Cardiac muscle cell (in vitro differentiated cells and primary cell): ENCODE data around the gene AKAP10. TPM values are rescaled to one million over a fixed set of nuclear protein-coding genes. Genes with fewer than 3 reads are reported as not detected.
"Not testable (repeated sequence)": the region's sequence is repeated elsewhere in the genome, so short reads cannot be mapped to it uniquely, and the experiment has no call there.

ENCODE experiments used
- DNase-seq, 2 donors: peaks; one replicate each; pipeline versions ENCODE4 v3.0.0 to v3.0.0-alpha.2; 2010 to 2017; ENCODE audit warnings: low read depth in 1 of 2, low spot score in 1 of 2
- H3K27ac ChIP-seq: fragments of 200-600 bp; sonication (generic); 2 replicates; pipeline ENCODE4 v1.5.1; 2016
- H3K27me3 ChIP-seq: fragments of 200-600 bp; sonication (generic); 2 replicates; pipeline ENCODE4 v1.6.0; 2016; ENCODE audit warnings: control low read depth
- H3K36me3 ChIP-seq: fragments of 200-600 bp; sonication (generic); 2 replicates; pipeline ENCODE4 v1.5.1; 2016; ENCODE audit warnings: control low read depth
- H3K4me1 ChIP-seq: fragments of 200-600 bp; sonication (generic); 2 replicates; pipeline ENCODE4 v1.8.1; 2017; ENCODE audit warnings: low read depth, mild to moderate bottlenecking, mixed run types
- H3K4me3 ChIP-seq: fragments of 200-600 bp; sonication (generic); 2 replicates; pipeline ENCODE4 v1.5.1; 2016; ENCODE audit warnings: mild to moderate bottlenecking
- H3K9me3 ChIP-seq: fragments of 200-600 bp; sonication (generic); 2 replicates; pipeline ENCODE4 v1.5.1; 2017; ENCODE audit warnings: low read depth, mild to moderate bottlenecking, control low read depth
- CTCF ChIP-seq: IDR thresholded peaks from 2 replicates; pipeline ENCODE4 v1.5.1; 2012; ENCODE audit warnings: low read depth, mild to moderate bottlenecking, low read length
- polyA plus RNA-seq: library from polyadenylated mRNA; unstranded; fragments of >200 nt; fragmentation: Nextera tagmentation; extraction: Ambion mirVana; gene quantifications from 2 replicates; pipeline ENCODE4 v1.2.1, GENCODE V29; 2016
- total RNA-seq: library from RNA; depleted of rRNA; stranded (reverse); fragments of >200 nt; gene quantifications from 2 replicates; pipeline ENCODE4 v1.2.3, GENCODE V29; 2016

AKAP10 gene, protein sequence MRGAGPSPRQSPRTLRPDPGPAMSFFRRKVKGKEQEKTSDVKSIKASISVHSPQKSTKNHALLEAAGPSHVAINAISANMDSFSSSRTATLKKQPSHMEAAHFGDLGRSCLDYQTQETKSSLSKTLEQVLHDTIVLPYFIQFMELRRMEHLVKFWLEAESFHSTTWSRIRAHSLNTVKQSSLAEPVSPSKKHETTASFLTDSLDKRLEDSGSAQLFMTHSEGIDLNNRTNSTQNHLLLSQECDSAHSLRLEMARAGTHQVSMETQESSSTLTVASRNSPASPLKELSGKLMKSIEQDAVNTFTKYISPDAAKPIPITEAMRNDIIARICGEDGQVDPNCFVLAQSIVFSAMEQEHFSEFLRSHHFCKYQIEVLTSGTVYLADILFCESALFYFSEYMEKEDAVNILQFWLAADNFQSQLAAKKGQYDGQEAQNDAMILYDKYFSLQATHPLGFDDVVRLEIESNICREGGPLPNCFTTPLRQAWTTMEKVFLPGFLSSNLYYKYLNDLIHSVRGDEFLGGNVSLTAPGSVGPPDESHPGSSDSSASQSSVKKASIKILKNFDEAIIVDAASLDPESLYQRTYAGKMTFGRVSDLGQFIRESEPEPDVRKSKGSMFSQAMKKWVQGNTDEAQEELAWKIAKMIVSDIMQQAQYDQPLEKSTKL
- total RNA-seq = 12.6 and 18.3 TPM in 2 replicates
- polyA plus RNA-seq = 16.3 and 20.8 TPM in 2 replicates

DNA sequence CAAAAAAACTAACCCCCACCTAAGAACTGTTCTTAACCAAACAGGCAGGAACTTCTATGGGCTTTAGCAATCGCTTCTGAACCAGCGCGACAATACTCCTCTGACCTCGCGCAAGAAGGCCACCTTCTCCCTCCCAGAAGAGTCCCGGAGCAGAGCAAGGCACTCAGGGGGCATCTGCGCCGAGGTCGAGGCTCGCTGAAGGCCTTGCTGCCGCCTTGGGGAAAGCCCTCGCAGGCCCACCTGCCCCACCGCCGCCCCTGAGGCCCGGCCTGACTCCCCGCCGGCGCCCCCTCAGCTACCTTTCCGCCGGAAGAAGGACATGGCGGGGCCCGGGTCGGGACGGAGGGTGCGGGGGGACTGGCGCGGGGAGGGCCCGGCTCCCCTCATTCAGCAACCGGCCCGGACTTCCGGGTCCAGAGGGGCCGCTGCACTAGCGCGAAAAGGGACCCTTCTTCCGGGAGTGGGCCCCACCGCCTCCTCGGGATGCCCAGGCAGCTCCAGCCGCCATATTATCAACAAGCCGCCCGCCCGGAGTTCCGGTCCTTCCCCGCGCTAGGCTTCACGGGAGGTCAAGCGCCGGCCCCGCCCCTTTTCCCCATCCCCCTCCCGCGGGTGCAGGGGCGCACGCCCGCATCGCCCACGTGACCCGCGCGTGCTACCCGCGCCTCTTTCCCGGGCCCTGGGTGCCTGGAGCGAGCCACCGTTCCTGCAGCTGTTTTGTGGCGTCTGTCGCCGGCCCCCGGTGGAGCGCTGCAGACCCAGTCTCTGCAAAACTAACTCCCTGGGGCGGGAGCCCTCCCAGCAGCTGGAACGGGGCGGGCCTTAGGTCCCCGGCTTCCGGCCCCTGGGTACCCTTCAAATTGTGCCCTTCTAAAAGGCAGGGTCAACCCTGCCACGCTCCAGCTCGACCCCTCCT, at the start of gene AKAP10:
Gene AKAP10 (minus strand): TSS at position 536 of the 916 bp plus-strand sequence. CDS start 149 bp downstream, at position 387.
- TF ChIP-seq CTCF = no peak

GRCh38 chr17:20026960-20027359, 49.3 kb upstream of the AKAP10 start:
- no peaks in the 10 kb centered on the region for H3K4me1 ChIP-seq
- H3K27ac ChIP-seq = no peak overlapping the region
- no peak for DNase-seq
- H3K36me3 ChIP-seq = no peaks in the 10 kb centered on the region
- H3K27me3 ChIP-seq = peaks cover 2% of the 10 kb centered on the region
- H3K9me3 ChIP-seq = no peaks in the 10 kb centered on the region
- TF ChIP-seq CTCF = no peak
- H3K4me3 ChIP-seq = no peak overlapping the region

More for the DNA sequence above, at the start of gene AKAP10:
- Histone ChIP-seq H3K27ac (peak within 1 kb of the TSS; percentile 92), H3K27me3 (no peaks in the 10 kb centered on the region), H3K9me3 (no peaks in the 10 kb centered on the region), H3K4me3 (peak within 1 kb of the TSS; percentile 94), H3K36me3 (no peaks in the 10 kb centered on the region), H3K4me1 (peaks cover 8% of the 10 kb centered on the region)
- peak; percentile 90 to 93 for DNase-seq

- Histone ChIP-seq H3K4me3 (no peak overlapping the region), H3K27me3 (peaks cover 2% of the 10 kb centered on the region), H3K27ac (no peak overlapping the region), H3K4me1 (no peaks in the 10 kb centered on the region), H3K36me3 (no peaks in the 10 kb centered on the region), H3K9me3 (no peaks in the 10 kb centered on the region)
- no peak for TF ChIP-seq CTCF
- no peak for DNase-seq
Observed at GRCh38 chr17:20022701-20023100, 45.1 kb upstream of the AKAP10 start.

DNA sequence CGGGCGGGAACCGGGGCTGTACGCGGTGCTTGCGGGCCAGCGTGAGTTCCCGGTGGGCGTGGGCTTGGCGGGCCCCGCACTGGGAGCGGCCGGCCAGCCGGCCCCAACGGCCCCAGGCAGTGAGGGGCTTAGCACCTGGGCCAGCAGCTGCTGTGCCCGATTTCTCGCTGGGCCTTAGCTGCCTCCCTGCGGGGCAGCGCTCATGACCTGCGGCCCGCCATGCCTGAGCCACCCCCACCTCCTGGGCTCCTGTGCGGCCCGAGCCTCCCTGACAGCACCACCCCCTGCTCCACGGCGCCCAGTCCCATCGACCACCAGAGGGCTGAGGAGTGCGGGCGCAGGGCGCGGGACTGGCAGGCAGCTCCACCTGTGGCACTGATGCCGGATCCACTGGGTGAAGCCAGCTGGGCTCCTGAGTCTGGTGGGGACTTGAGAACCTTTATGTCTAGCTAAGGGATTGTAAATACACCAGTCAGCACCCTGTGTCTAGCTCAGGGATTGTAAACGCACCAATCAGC, 38.9 kb upstream of the AKAP10 start:
- not testable (repeated sequence) for H3K4me3 ChIP-seq, H3K36me3 ChIP-seq, H3K9me3 ChIP-seq, H3K4me1 ChIP-seq, H3K27ac ChIP-seq, DNase-seq
- H3K27me3 ChIP-seq = peaks cover 16% of the 10 kb centered on the region

DNA sequence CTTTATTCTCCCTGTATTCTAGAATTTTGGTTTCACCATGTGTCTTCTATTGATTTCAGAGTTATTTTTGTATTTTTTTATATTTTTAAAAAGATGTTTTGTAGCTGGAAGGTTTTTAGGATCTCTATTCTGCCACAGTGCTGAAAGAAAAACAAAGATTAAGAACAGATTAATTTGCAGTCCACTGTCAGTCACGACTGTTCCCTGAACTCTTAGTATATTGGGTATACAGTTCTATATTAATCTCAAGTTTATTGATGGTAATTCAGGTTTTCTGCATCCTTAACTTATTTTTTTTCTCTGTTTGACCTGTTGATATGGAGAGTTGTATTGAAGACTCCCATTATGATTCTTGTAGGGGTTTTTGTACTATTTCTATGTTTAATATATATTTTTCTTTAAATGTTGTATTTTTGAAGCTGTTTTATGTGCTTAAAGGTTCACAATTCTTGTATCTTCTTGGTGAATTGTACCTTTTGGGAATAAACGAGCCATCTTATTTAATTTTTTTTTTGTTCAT, 34.4 kb upstream of the AKAP10 start:
- no peak for DNase-seq
- Histone ChIP-seq H3K27ac (no peak overlapping the region), H3K9me3 (no peaks in the 10 kb centered on the region), H3K27me3 (peaks cover 56% of the 10 kb centered on the region), H3K4me3 (no peak overlapping the region), H3K36me3 (no peaks in the 10 kb centered on the region), H3K4me1 (no peaks in the 10 kb centered on the region)
- no peak for TF ChIP-seq CTCF
